Osteoblast (primary cell): Measurements from ENCODE around the gene PACRGL. TPM values are rescaled to one million over a fixed set of nuclear protein-coding genes. Genes with fewer than 3 reads are reported as not detected.
"Not testable (repeated sequence)": the region's sequence is repeated elsewhere in the genome, so short reads cannot be mapped to it uniquely, and the experiment has no call there.

Experiments used
- DNase-seq: peaks from one replicate; pipeline ENCODE4 v3.0.0; 2011; ENCODE audit warnings: low spot score, mixed read lengths; ENCODE audit not compliant: insufficient read length; ENCODE audit errors: missing footprints
- H2AFZ ChIP-seq: 2 replicates; pipeline ENCODE4 v1.6.0; 2011; ENCODE audit warnings: mild to moderate bottlenecking, low read length
- H3K27ac ChIP-seq: 2 replicates; pipeline ENCODE4 v1.5.1; 2011; ENCODE audit warnings: mild to moderate bottlenecking, low read depth, low read length, moderate library complexity
- H3K27me3 ChIP-seq: 2 replicates; pipeline ENCODE4 v1.6.0; 2012; ENCODE audit warnings: mild to moderate bottlenecking, control low read depth, inconsistent platforms, low read length, moderate library complexity; ENCODE audit not compliant: insufficient read depth
- H3K36me3 ChIP-seq: 2 replicates; pipeline ENCODE4 v1.5.1; 2011; ENCODE audit warnings: mild to moderate bottlenecking, low read length, control low read depth, moderate library complexity; ENCODE audit not compliant: insufficient read depth
- H3K4me1 ChIP-seq: 2 replicates; pipeline ENCODE4 v1.5.1; 2011; ENCODE audit warnings: mild to moderate bottlenecking, low read length, control low read depth, moderate library complexity; ENCODE audit not compliant: insufficient read depth
- H3K4me2 ChIP-seq: 2 replicates; pipeline ENCODE4 v1.6.0; 2011; ENCODE audit warnings: mild to moderate bottlenecking, low read length; ENCODE audit not compliant: insufficient read depth
- H3K4me3 ChIP-seq: fragments of 200-600 bp; sonication (generic); 3 replicates; pipeline ENCODE4 v1.5.1; 2012; ENCODE audit warnings: mild to moderate bottlenecking, low read length, inconsistent platforms; ENCODE audit not compliant: insufficient read depth
- H3K79me2 ChIP-seq: 2 replicates; pipeline ENCODE4 v1.6.0; 2012; ENCODE audit warnings: mild to moderate bottlenecking, low read length, control low read depth, inconsistent platforms; ENCODE audit not compliant: insufficient read depth
- H3K9me3 ChIP-seq: 2 replicates; pipeline ENCODE4 v1.5.1; 2011; ENCODE audit warnings: low read depth, low read length, control low read depth
- H4K20me1 ChIP-seq: 2 replicates; pipeline ENCODE4 v1.6.0; 2012; ENCODE audit warnings: mild to moderate bottlenecking, low read length, control low read depth; ENCODE audit not compliant: insufficient read depth
- total RNA-seq: library from RNA; depleted of rRNA; stranded (reverse); fragments of >200 nt; gene quantifications from 2 replicates; pipeline ENCODE4 v1.2.3, GENCODE V29; 2012
- TF ChIP-seq, protein P1 (sequence below): IDR thresholded peaks from 2 replicates; pipeline ENCODE4 v1.5.1; 2011; ENCODE audit warnings: mild to moderate bottlenecking, low read depth, low read length, moderate library complexity; ENCODE audit errors: extremely low read depth

PACRGL gene
- total RNA-seq, 1 donor = 27.5 TPM

DNA sequence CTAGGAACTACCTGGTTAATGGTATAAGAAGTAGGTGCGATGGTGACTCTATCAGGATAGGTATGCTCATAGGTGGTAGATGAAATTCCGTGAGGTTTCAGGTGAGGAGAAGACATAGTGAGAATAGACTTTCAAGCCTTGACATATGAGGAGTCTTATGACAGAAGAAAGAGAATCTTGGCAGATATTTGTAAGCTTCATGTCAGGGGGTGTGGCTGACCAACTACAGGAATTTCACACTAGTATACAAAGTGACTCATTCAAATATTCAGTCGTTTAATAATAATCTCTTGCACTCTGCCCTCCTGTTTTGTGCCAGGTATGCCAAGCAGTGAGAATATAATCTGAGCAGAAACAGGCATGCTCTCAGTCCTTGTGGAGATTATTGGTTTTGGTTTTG is 22.8 kb downstream of the PACRGL start:
- no peaks in the 10 kb centered on the region for H3K4me1 ChIP-seq
- no peak overlapping the region for H3K4me2 ChIP-seq
- no peaks in the 10 kb centered on the region for H3K9me3 ChIP-seq
- peak; percentile 52 for DNase-seq
- no peak overlapping the region for H2AFZ ChIP-seq
- TF ChIP-seq, protein P1, sequence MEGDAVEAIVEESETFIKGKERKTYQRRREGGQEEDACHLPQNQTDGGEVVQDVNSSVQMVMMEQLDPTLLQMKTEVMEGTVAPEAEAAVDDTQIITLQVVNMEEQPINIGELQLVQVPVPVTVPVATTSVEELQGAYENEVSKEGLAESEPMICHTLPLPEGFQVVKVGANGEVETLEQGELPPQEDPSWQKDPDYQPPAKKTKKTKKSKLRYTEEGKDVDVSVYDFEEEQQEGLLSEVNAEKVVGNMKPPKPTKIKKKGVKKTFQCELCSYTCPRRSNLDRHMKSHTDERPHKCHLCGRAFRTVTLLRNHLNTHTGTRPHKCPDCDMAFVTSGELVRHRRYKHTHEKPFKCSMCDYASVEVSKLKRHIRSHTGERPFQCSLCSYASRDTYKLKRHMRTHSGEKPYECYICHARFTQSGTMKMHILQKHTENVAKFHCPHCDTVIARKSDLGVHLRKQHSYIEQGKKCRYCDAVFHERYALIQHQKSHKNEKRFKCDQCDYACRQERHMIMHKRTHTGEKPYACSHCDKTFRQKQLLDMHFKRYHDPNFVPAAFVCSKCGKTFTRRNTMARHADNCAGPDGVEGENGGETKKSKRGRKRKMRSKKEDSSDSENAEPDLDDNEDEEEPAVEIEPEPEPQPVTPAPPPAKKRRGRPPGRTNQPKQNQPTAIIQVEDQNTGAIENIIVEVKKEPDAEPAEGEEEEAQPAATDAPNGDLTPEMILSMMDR = no peak
- no peaks in the 10 kb centered on the region for H3K27me3 ChIP-seq
- H3K36me3 ChIP-seq = peaks cover 15% of the 10 kb centered on the region
- no peaks in the 10 kb centered on the region for H3K79me2 ChIP-seq
- H3K4me3 ChIP-seq = no peak overlapping the region
- H3K27ac ChIP-seq = no peak overlapping the region
- H4K20me1 ChIP-seq = no peaks in the 10 kb centered on the region

DNA sequence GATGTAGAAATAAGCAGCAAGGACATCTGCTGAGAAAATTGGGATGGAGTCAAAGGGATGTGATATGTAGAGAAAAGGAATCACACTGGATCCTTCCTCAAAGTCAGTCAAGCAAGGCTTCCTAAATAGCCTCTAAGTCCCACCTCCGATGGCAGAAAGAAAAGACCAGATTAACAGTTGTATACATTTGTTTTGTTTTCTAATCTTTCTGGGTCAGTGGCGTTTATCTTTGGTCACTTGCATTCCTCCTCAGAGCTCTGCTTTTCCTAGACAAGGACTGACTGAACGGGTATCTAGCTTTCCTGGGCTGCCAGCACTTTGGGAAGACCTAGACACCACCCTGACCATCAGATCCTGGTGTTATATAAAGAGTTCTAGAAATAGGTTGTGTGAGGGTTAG is 23.2 kb downstream of the PACRGL start:
- Histone ChIP-seq H3K36me3 (peaks cover 15% of the 10 kb centered on the region), H3K4me1 (no peaks in the 10 kb centered on the region), H3K9me3 (no peaks in the 10 kb centered on the region), H3K4me3 (no peak overlapping the region), H3K27ac (no peak overlapping the region), H4K20me1 (no peaks in the 10 kb centered on the region), H3K79me2 (no peaks in the 10 kb centered on the region), H3K4me2 (no peak overlapping the region), H2AFZ (no peak overlapping the region), H3K27me3 (no peaks in the 10 kb centered on the region)
- no peak for DNase-seq
- TF ChIP-seq, protein P1 = no peak

DNA sequence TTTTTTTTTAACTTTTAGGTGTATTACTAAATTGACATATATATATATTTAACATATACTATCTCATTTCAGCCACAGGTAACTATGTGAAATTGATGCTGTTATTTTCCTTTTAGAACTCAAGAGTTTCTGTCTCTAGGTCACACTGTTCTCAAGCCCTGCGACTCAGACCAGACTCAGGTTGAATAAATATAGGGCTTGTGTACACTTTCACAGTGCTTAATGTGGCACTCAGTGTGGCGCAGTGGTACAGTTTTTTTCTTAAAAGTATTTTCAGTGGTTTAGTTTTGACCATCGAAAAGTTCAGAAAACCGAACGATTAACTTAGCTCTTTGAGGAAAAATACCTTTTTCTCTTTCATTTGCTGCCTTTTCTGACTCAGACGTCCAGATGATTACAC is 24.7 kb downstream of the PACRGL start:
- Histone ChIP-seq H3K4me3 (no peak overlapping the region), H3K36me3 (peaks cover 15% of the 10 kb centered on the region), H3K4me1 (no peaks in the 10 kb centered on the region), H3K27ac (no peak overlapping the region), H3K79me2 (no peaks in the 10 kb centered on the region), H3K4me2 (no peak overlapping the region), H3K27me3 (no peaks in the 10 kb centered on the region), H4K20me1 (no peaks in the 10 kb centered on the region), H3K9me3 (no peaks in the 10 kb centered on the region), H2AFZ (no peak overlapping the region)
- TF ChIP-seq, protein P1 = no peak
- no peak for DNase-seq

DNA sequence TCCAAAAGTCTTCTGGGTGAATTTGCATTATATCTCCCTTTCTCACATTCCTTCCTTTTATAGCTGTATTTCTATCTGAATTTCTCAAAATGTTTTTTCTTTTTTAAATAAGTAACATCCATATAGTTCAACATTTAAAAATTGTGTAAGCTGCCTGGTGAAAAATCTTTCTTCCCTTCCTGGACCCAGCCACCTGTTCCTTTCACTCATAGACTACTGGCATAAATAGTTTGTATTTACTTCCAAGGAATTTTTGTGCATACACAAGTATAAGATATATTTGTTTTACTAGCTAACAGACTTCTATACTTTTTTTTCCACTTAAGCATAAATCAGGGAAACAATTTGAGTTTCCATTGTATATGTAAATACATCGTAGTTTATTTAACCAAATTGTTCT is 35.7 kb downstream of the PACRGL start:
- Histone ChIP-seq H3K27me3 (no peaks in the 10 kb centered on the region), H2AFZ (no peak overlapping the region), H3K79me2 (no peaks in the 10 kb centered on the region), H3K4me2 (no peak overlapping the region), H3K4me1 (no peaks in the 10 kb centered on the region), H3K9me3 (peaks cover 2% of the 10 kb centered on the region), H3K27ac (no peak overlapping the region), H3K4me3 (no peak overlapping the region), H4K20me1 (no peaks in the 10 kb centered on the region), H3K36me3 (peaks cover 13% of the 10 kb centered on the region)
- peak; percentile 22 for DNase-seq
- TF ChIP-seq, protein P1 = no peak

DNA sequence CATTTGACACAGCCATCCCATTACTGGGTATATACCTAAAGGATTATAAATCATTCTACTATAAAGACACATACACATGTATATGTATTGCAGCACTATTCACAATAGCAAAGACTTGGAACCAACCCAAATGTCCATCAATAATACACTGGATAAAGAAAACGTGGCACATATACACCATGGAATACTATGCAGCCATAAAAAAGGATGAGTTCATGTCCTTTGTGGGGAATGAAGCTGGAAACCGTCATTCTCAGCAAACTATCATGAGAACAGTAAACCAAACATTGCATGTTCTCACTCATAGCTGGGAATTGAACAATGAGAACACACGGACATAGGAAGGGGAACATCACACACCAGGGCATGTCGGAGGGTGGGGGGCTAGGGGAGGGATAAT is 45.7 kb downstream of the PACRGL start:
- not testable (repeated sequence) for DNase-seq, H2AFZ ChIP-seq, H3K27ac ChIP-seq, H3K9me3 ChIP-seq, H3K79me2 ChIP-seq, H3K4me3 ChIP-seq, H3K4me2 ChIP-seq, H3K27me3 ChIP-seq, H3K36me3 ChIP-seq, H4K20me1 ChIP-seq, H3K4me1 ChIP-seq
